HG03354 (cell line): ENCODE results near the gene TENM4.

ENCODE experiments used
- ATAC-seq: cut with Tn5 transposase; IDR thresholded peaks from one replicate; pipeline ENCODE4 v1.9.1; 2021; ENCODE audit warnings: mild to moderate bottlenecking; ENCODE audit not compliant: unreplicated experiment, poor library complexity, severe bottlenecking

Gene TENM4

GRCh38 chr11:78656984-78657383 is 783.8 kb downstream of the TENM4 start:
- no peak for ATAC-seq

- ATAC-seq = no peak
Observed at GRCh38 chr11:78656327-78656726, 784.5 kb downstream of the TENM4 start.

- ATAC-seq = no peak
Observed at GRCh38 chr11:78655561-78655960, 785.3 kb downstream of the TENM4 start.

GRCh38 chr11:78654866-78655265 is 786.0 kb downstream of the TENM4 start:
- no peak for ATAC-seq

- no peak for ATAC-seq
Observed at GRCh38 chr11:78654071-78654470, 786.8 kb downstream of the TENM4 start.

GRCh38 chr11:78653294-78653909 is 787.4 kb downstream of the TENM4 start:
- ATAC-seq = no peak

- no peak for ATAC-seq
Observed at GRCh38 chr11:78652843-78653239, 788.0 kb downstream of the TENM4 start.

- no peak for ATAC-seq
Observed at GRCh38 chr11:78651923-78652842, 788.6 kb downstream of the TENM4 start.

GRCh38 chr11:78651136-78651775 is 789.6 kb downstream of the TENM4 start:
- ATAC-seq = no peak

- ATAC-seq = no peak
Observed at GRCh38 chr11:78649361-78650215, 791.2 kb downstream of the TENM4 start.

GRCh38 chr11:78647986-78648875 is 792.6 kb downstream of the TENM4 start:
- ATAC-seq = no peak

GRCh38 chr11:78647266-78647915 is 793.4 kb downstream of the TENM4 start:
- no peak for ATAC-seq

- ATAC-seq = no peak
Observed at GRCh38 chr11:78646564-78647185, 794.2 kb downstream of the TENM4 start.

GRCh38 chr11:78645226-78646202 is 795.3 kb downstream of the TENM4 start:
- ATAC-seq = peak; percentile 93

GRCh38 chr11:78643676-78644056 is 797.2 kb downstream of the TENM4 start:
- ATAC-seq = no peak

GRCh38 chr11:78642979-78643675 is 797.7 kb downstream of the TENM4 start:
- no peak for ATAC-seq
